BLaER1 (cell line): ENCODE data around the gene RGS12.

Experiments used
- H3K27ac ChIP-seq: shearing (Covaris generic); formaldehyde crosslinking; 2 replicates; pipeline ENCODE4 v1.8.1; 2022
- H3K27me3 ChIP-seq: shearing (Covaris generic); formaldehyde crosslinking; 2 replicates; pipeline ENCODE4 v1.8.1; 2022
- H3K36me3 ChIP-seq: shearing (Covaris generic); formaldehyde crosslinking; 2 replicates; pipeline ENCODE4 v1.8.1; 2022
- H3K4me1 ChIP-seq: shearing (Covaris generic); formaldehyde crosslinking; 2 replicates; pipeline ENCODE4 v1.8.1; 2022
- H3K4me2 ChIP-seq: shearing (Covaris generic); formaldehyde crosslinking; 2 replicates; pipeline ENCODE4 v1.8.1; 2022
- H3K4me3 ChIP-seq: shearing (Covaris generic); formaldehyde crosslinking; 2 replicates; pipeline ENCODE4 v1.8.1; 2022
- H3K9ac ChIP-seq: shearing (Covaris generic); formaldehyde crosslinking; 2 replicates; pipeline ENCODE4 v1.8.1; 2022
- H3K9me3 ChIP-seq: shearing (Covaris generic); formaldehyde crosslinking; 2 replicates; pipeline ENCODE4 v1.8.1; 2022
- H4K20me1 ChIP-seq: shearing (Covaris generic); formaldehyde crosslinking; 2 replicates; pipeline ENCODE4 v1.8.1; 2022
- Cebpa-rat ChIP-seq: shearing (Covaris generic); IDR thresholded peaks from 2 replicates; pipeline ENCODE4 v1.8.1; 2022

Gene RGS12

GRCh38 chr4:3342182-3342854 is 49.5 kb downstream of the RGS12 start:
- no peak overlapping the region; the same call in 1 of the 2 replicates for H3K27ac ChIP-seq
- H3K9me3 ChIP-seq = no peaks in the 10 kb centered on the region
- H3K4me1 ChIP-seq = peaks cover 83% of the 10 kb centered on the region
- no peaks in the 10 kb centered on the region for H3K27me3 ChIP-seq
- peak overlapping the region; percentile 12; the same call in 1 of the 2 replicates for H3K9ac ChIP-seq
- H3K4me3 ChIP-seq = no peak overlapping the region
- H3K4me2 ChIP-seq = peak overlapping the region; percentile 69
- no peak for TF ChIP-seq Cebpa-rat
- peaks cover 66% of the 10 kb centered on the region for H3K36me3 ChIP-seq
- H4K20me1 ChIP-seq = peaks cover 94% of the 10 kb centered on the region
